SK-N-SH treated with all-trans-retinoic acid at 6 μM for 48 hours (cell line): ENCODE measurements around the gene UBA3.
A peak's percentile ranks its signal among the peaks of the same experiment; 100 is the strongest.

Experiments
- ATAC-seq: fragments of 200-7000 bp; cut with Tn5 transposase; 3 replicates; pipeline ENCODE4 v1.9.1; 2020; ENCODE audit warnings: mild to moderate bottlenecking, moderate library complexity
- ARNTL ChIP-seq: fragments of 450-650 bp; formaldehyde crosslinking; IDR thresholded peaks from 2 replicates; pipeline ENCODE4 v1.5.0; 2020; ENCODE audit warnings: low read depth, mild to moderate bottlenecking, moderate library complexity, borderline replicate concordance
- BACH2 ChIP-seq: fragments of 250-450 bp; sonication (Bioruptor Pico); IDR thresholded peaks from 2 replicates; pipeline ENCODE4 v1.9.0; 2021; ENCODE audit warnings: mild to moderate bottlenecking, borderline replicate concordance
- CREB5 ChIP-seq: fragments of 250-450 bp; sonication (Bioruptor Pico); IDR thresholded peaks from 2 replicates; pipeline ENCODE4 v1.5.1; 2020; ENCODE audit warnings: low read depth, mild to moderate bottlenecking, moderate library complexity
- CSDC2 ChIP-seq: fragments of 250-450 bp; sonication (Bioruptor Pico); IDR thresholded peaks from 2 replicates; pipeline ENCODE4 v1.5.0; 2020; ENCODE audit warnings: mild to moderate bottlenecking, moderate library complexity
- CSRNP3 ChIP-seq: fragments of 250-450 bp; sonication (Bioruptor Pico); IDR thresholded peaks from 2 replicates; pipeline ENCODE4 v1.5.1; 2021; ENCODE audit warnings: mild to moderate bottlenecking, moderate library complexity
- ESRRG ChIP-seq: fragments of 250-450 bp; sonication (Bioruptor Pico); IDR thresholded peaks from 2 replicates; pipeline ENCODE4 v1.6.1; 2021; ENCODE audit warnings: mild to moderate bottlenecking
- GLIS3 ChIP-seq: fragments of 250-450 bp; sonication (Bioruptor Pico); IDR thresholded peaks from 2 replicates; pipeline ENCODE4 v1.5.0; 2020; ENCODE audit warnings: mild to moderate bottlenecking, moderate library complexity
- ISL1 ChIP-seq: fragments of 250-450 bp; sonication (Bioruptor Pico); IDR thresholded peaks from 2 replicates; pipeline ENCODE4 v2.1.2; 2022; ENCODE audit warnings: mild to moderate bottlenecking, moderate library complexity
- OSR1 ChIP-seq: fragments of 250-450 bp; sonication (Bioruptor Pico); IDR thresholded peaks from 2 replicates; pipeline ENCODE4 v1.8.0; 2022; ENCODE audit warnings: moderate library complexity, mild to moderate bottlenecking, inconsistent platforms
- PATZ1 ChIP-seq: fragments of 250-450 bp; sonication (Bioruptor Pico); IDR thresholded peaks from 2 replicates; pipeline ENCODE4 v1.8.0; 2020; ENCODE audit warnings: mild to moderate bottlenecking, moderate library complexity, borderline replicate concordance
- PPARA ChIP-seq: fragments of 250-450 bp; sonication (Bioruptor Pico); IDR thresholded peaks from 2 replicates; pipeline ENCODE4 v1.5.0; 2020; ENCODE audit warnings: mild to moderate bottlenecking, borderline replicate concordance
- RARB ChIP-seq: fragments of 250-450 bp; sonication (Bioruptor Pico); IDR thresholded peaks from 2 replicates; pipeline ENCODE4 v1.8.0; 2021; ENCODE audit warnings: mild to moderate bottlenecking, moderate library complexity
- SNAI2 ChIP-seq: fragments of 250-450 bp; sonication (Bioruptor Pico); IDR thresholded peaks from 2 replicates; pipeline ENCODE4 v1.5.0; 2020; ENCODE audit warnings: mild to moderate bottlenecking, moderate library complexity
- TCF4 ChIP-seq: fragments of 250-450 bp; sonication (Bioruptor Pico); IDR thresholded peaks from 2 replicates; pipeline ENCODE4 v1.8.0; 2021; ENCODE audit warnings: mild to moderate bottlenecking, moderate library complexity, borderline replicate concordance
- TOX ChIP-seq: fragments of 250-450 bp; sonication (Bioruptor Pico); IDR thresholded peaks from 2 replicates; pipeline ENCODE4 v1.8.0; 2021; ENCODE audit warnings: mild to moderate bottlenecking, moderate library complexity, borderline replicate concordance
- TSHZ2 ChIP-seq: fragments of 250-450 bp; sonication (Bioruptor Pico); IDR thresholded peaks from 2 replicates; pipeline ENCODE4 v1.5.0; 2020; ENCODE audit warnings: mild to moderate bottlenecking, moderate library complexity
- ZC3H10 ChIP-seq: fragments of 250-450 bp; sonication (Bioruptor Pico); IDR thresholded peaks from 2 replicates; pipeline ENCODE4 v1.5.1; 2021; ENCODE audit warnings: mild to moderate bottlenecking, moderate library complexity
- ZFP3 ChIP-seq: fragments of 250-450 bp; sonication (Bioruptor Pico); IDR thresholded peaks from 2 replicates; pipeline ENCODE4 v1.5.0; 2020; ENCODE audit warnings: mild to moderate bottlenecking, moderate library complexity
- ZFP30 ChIP-seq: fragments of 450-650 bp; formaldehyde crosslinking; IDR thresholded peaks from 2 replicates; pipeline ENCODE4 v1.5.0; 2022; ENCODE audit warnings: mild to moderate bottlenecking, moderate library complexity
- ZNF70 ChIP-seq: fragments of 450-650 bp; formaldehyde crosslinking; IDR thresholded peaks from 2 replicates; pipeline ENCODE4 v1.5.0; 2020; ENCODE audit warnings: mild to moderate bottlenecking, moderate library complexity
- ZNF8 ChIP-seq: fragments of 450-650 bp; formaldehyde crosslinking; IDR thresholded peaks from 2 replicates; pipeline ENCODE4 v1.5.0; 2020; ENCODE audit warnings: mild to moderate bottlenecking, moderate library complexity

Gene UBA3

GRCh38 chr3:69058180-69058946, 21.8 kb downstream of the UBA3 start:
- TF ChIP-seq ZNF8: no peak
- TF ChIP-seq PATZ1: no peak
- TF ChIP-seq ZFP3 (CRISPR knock-in tag): no peak
- no peak for TF ChIP-seq GLIS3 (CRISPR knock-in tag)
- no peak for TF ChIP-seq ZFP30 (CRISPR knock-in tag)
- TF ChIP-seq ZNF70 (CRISPR knock-in tag): no peak
- TF ChIP-seq ARNTL (CRISPR knock-in tag): no peak
- no peak for TF ChIP-seq ESRRG (CRISPR knock-in tag)
- ATAC-seq: no peak

- ATAC-seq: peak; percentile 3
- no peak for TF ChIP-seq ZFP30 (CRISPR knock-in tag)
- TF ChIP-seq CSDC2 (CRISPR knock-in tag): no peak
- no peak for TF ChIP-seq ZNF8
- no peak for TF ChIP-seq ARNTL (CRISPR knock-in tag)
- no peak for TF ChIP-seq ESRRG (CRISPR knock-in tag)
- TF ChIP-seq PPARA: no peak
- no peak for TF ChIP-seq OSR1
- no peak for TF ChIP-seq TOX
- TF ChIP-seq ZFP3 (CRISPR knock-in tag): no peak
- no peak for TF ChIP-seq ZNF70 (CRISPR knock-in tag)
- TF ChIP-seq BACH2 (CRISPR knock-in tag): no peak
- no peak for TF ChIP-seq CSRNP3
- no peak for TF ChIP-seq SNAI2 (CRISPR knock-in tag)
Measured at GRCh38 chr3:69052472-69052898, 27.7 kb downstream of the UBA3 start.

- ATAC-seq: peak; percentile 95
- TF ChIP-seq ZNF70 (CRISPR knock-in tag): no peak
- TF ChIP-seq TCF4 (CRISPR knock-in tag): no peak
- no peak for TF ChIP-seq ZFP30 (CRISPR knock-in tag)
- TF ChIP-seq TOX: no peak
- TF ChIP-seq ZFP3 (CRISPR knock-in tag): no peak
- TF ChIP-seq SNAI2 (CRISPR knock-in tag): no peak
- no peak for TF ChIP-seq ARNTL (CRISPR knock-in tag)
- no peak for TF ChIP-seq PATZ1
- TF ChIP-seq OSR1: no peak
- TF ChIP-seq GLIS3 (CRISPR knock-in tag): no peak
- TF ChIP-seq TSHZ2 (CRISPR knock-in tag): no peak
- no peak for TF ChIP-seq BACH2 (CRISPR knock-in tag)
- no peak for TF ChIP-seq ISL1
- no peak for TF ChIP-seq ESRRG (CRISPR knock-in tag)
Measured at GRCh38 chr3:69051756-69052471, 28.3 kb downstream of the UBA3 start, which contains the start of gene TMF1. Gene TMF1 (minus strand): TSS chr3:69052333. CDS start chr3:69052086, 247 bp downstream.

GRCh38 chr3:69048990-69049389, 31.2 kb downstream of the UBA3 start:
- no peak for ATAC-seq
- TF ChIP-seq CREB5 (no peak), CSRNP3 (no peak), TOX (no peak), GLIS3 (CRISPR knock-in tag) (no peak), ZC3H10 (CRISPR knock-in tag) (no peak), OSR1 (no peak), ZFP30 (CRISPR knock-in tag) (no peak), TCF4 (CRISPR knock-in tag) (no peak), PPARA (no peak), RARB (CRISPR knock-in tag) (no peak)
